ENCODE data around the gene POC5.

Gene POC5

GRCh38 chr5:75690669-75691068, 26.6 kb downstream of the POC5 start:
- Histone ChIP-seq H3K79me2 (ENCODE audit: insufficient read depth, low read length) (no peaks in the 10 kb centered on the region), H3K9me3 (ENCODE audit: insufficient read depth, low read length, severe bottlenecking) (no peaks in the 10 kb centered on the region), H3K27ac (ENCODE audit: low read length) (no peak overlapping the region), H4K20me1 (ENCODE audit: insufficient read depth, low read length) (no peaks in the 10 kb centered on the region), H2AFZ (ENCODE audit: low read depth, low read length) (no peak overlapping the region), H3K36me3 (ENCODE audit: insufficient read depth, low read length) (peaks cover 71% of the 10 kb centered on the region), H3K9ac (ENCODE audit: low read depth, low read length) (no peak overlapping the region), H3K4me1 (ENCODE audit: insufficient read depth, low read length) (no peaks in the 10 kb centered on the region), H3K27me3 (ENCODE audit: insufficient read depth, low read length, poor library complexity) (no peaks in the 10 kb centered on the region), H3K4me2 (ENCODE audit: insufficient read depth, low read length) (no peak overlapping the region), H3K4me3 (ENCODE audit: low read depth in 1 of 2, low read length in 2 of 2) (no peak overlapping the region)
- TF ChIP-seq CTCF (IDR thresholded peaks at IDR 0.05; ENCODE audit: borderline replicate concordance, extremely low read depth, low read length, poor library complexity, severe bottlenecking), result no peak
- no peak for TF ChIP-seq EZH2 (IDR thresholded peaks at IDR 0.05; ENCODE audit: borderline replicate concordance, low read depth, low read length, severe bottlenecking)
- DNase-seq (no peak), ATAC-seq (ENCODE audit: insufficient read depth, low read depth) (no peak)

GRCh38 chr5:75686480-75686879, 30.8 kb downstream of the POC5 start:
- Histone ChIP-seq H4K20me1 (ENCODE audit: insufficient read depth, low read length) (no peaks in the 10 kb centered on the region), H3K27me3 (ENCODE audit: insufficient read depth, low read length, poor library complexity) (no peaks in the 10 kb centered on the region), H3K9me3 (ENCODE audit: insufficient read depth, low read length, severe bottlenecking) (no peaks in the 10 kb centered on the region), H3K79me2 (ENCODE audit: insufficient read depth, low read length) (no peaks in the 10 kb centered on the region), H3K27ac (ENCODE audit: low read length) (no peak overlapping the region), H3K4me2 (ENCODE audit: insufficient read depth, low read length) (no peak overlapping the region), H2AFZ (ENCODE audit: low read depth, low read length) (no peak overlapping the region), H3K4me3 (ENCODE audit: low read depth in 1 of 2, low read length in 2 of 2) (no peak overlapping the region), H3K36me3 (ENCODE audit: insufficient read depth, low read length) (peaks cover 60% of the 10 kb centered on the region), H3K9ac (ENCODE audit: low read depth, low read length) (no peak overlapping the region), H3K4me1 (ENCODE audit: insufficient read depth, low read length) (no peaks in the 10 kb centered on the region)
- ATAC-seq (ENCODE audit: insufficient read depth, low read depth) (no peak), DNase-seq (no peak)
- TF ChIP-seq EZH2 (IDR thresholded peaks at IDR 0.05; ENCODE audit: borderline replicate concordance, low read depth, low read length, severe bottlenecking) (no peak), CTCF (IDR thresholded peaks at IDR 0.05; ENCODE audit: borderline replicate concordance, extremely low read depth, low read length, poor library complexity, severe bottlenecking) (no peak)

- Histone ChIP-seq H3K9me3 (ENCODE audit: insufficient read depth, low read length, severe bottlenecking) (no peaks in the 10 kb centered on the region), H4K20me1 (ENCODE audit: insufficient read depth, low read length) (no peaks in the 10 kb centered on the region)
- no peak for ATAC-seq (ENCODE audit: insufficient read depth, low read depth)
Observed at GRCh38 chr5:75685141-75685540, 32.1 kb downstream of the POC5 start.

More at GRCh38 chr5:75685141-75685540, 32.1 kb downstream of the POC5 start:
- no peak for DNase-seq
- Histone ChIP-seq H3K9ac (ENCODE audit: low read depth, low read length) (no peak overlapping the region), H3K79me2 (ENCODE audit: insufficient read depth, low read length) (no peaks in the 10 kb centered on the region), H3K4me2 (ENCODE audit: insufficient read depth, low read length) (no peak overlapping the region), H3K4me3 (ENCODE audit: low read depth in 1 of 2, low read length in 2 of 2) (no peak overlapping the region), H3K4me1 (ENCODE audit: insufficient read depth, low read length) (no peaks in the 10 kb centered on the region), H3K27me3 (ENCODE audit: insufficient read depth, low read length, poor library complexity) (no peaks in the 10 kb centered on the region), H3K36me3 (ENCODE audit: insufficient read depth, low read length) (peaks cover 53% of the 10 kb centered on the region), H2AFZ (ENCODE audit: low read depth, low read length) (no peak overlapping the region), H3K27ac (ENCODE audit: low read length) (no peak overlapping the region)
- TF ChIP-seq EZH2 (IDR thresholded peaks at IDR 0.05; ENCODE audit: borderline replicate concordance, low read depth, low read length, severe bottlenecking) (no peak), CTCF (IDR thresholded peaks at IDR 0.05; ENCODE audit: borderline replicate concordance, extremely low read depth, low read length, poor library complexity, severe bottlenecking) (no peak)

Measured in DND-41 (cell line).